Left lung (tissue), 10 donors: ENCODE data around the gene TMEM219. TPM values are rescaled to one million over a fixed set of nuclear protein-coding genes. Genes with fewer than 3 reads are reported as not detected.

Source experiments
- ATAC-seq: fragments of 200-7000 bp; cut with Tn5 transposase; one replicate; pipeline ENCODE4 v1.9.1; 2020; ENCODE audit warnings: moderate library complexity
- DNase-seq, 4 donors: peaks; one replicate each; pipeline ENCODE4 v3.0.0-alpha.2; 2013 to 2020
- H3K27ac ChIP-seq, 2 donors: fragments of 200-600 bp; sonication (generic) in 1 of 2; one replicate each; pipeline versions ENCODE4 v1.5.0 to v1.8.0; 2020 to 2021
- H3K27me3 ChIP-seq, 2 donors: fragments of 200-600 bp; sonication (generic) in 1 of 2; one replicate each; pipeline versions ENCODE4 v1.5.0 to v1.8.0; 2020 to 2021
- H3K36me3 ChIP-seq, 2 donors: fragments of 200-600 bp; sonication (generic) in 1 of 2; one replicate each; pipeline versions ENCODE4 v1.5.0 to v1.8.0; 2020 to 2021
- H3K4me1 ChIP-seq, 2 donors: fragments of 200-600 bp; one replicate each; pipeline ENCODE4 v1.8.0; 2021
- H3K4me3 ChIP-seq, 2 donors: fragments of 200-600 bp; sonication (generic) in 1 of 2; one replicate each; pipeline versions ENCODE4 v1.5.0 to v1.8.0; 2020 to 2021; ENCODE audit warnings: mild to moderate bottlenecking in 1 of 2
- H3K9me3 ChIP-seq, 2 donors: fragments of 200-600 bp; sonication (generic) in 1 of 2; one replicate each; pipeline versions ENCODE4 v1.5.0 to v1.8.0; 2020 to 2021
- CTCF ChIP-seq, 2 donors: fragments of 200-600 bp; sonication (generic) in 1 of 2; IDR thresholded peaks; one replicate each; pipeline versions ENCODE4 v1.5.0 to v1.8.0; 2021; ENCODE audit warnings: antibody characterized with exemption in 2 of 2
- intact Hi-C, 2 donors: fragments of 100-400 bp; cut with DNase I; formaldehyde crosslinking; loops; one replicate each; pipeline versions ENCODE4 v1.11.2 to v1.14.2; 2022
- polyA plus RNA-seq, 6 donors: library from polyadenylated mRNA; unstranded; fragments of 120-200 nt; gene quantifications; one replicate each; pipeline ENCODE4 v1.2.1, GENCODE V29; 2013; ENCODE audit not compliant: insufficient read length in 6 of 6
- total RNA-seq, 2 donors: library from RNA; stranded (reverse); fragmentation: NEBNext Ultra II Directional; extraction: Animal tissue kit (Norgen Biotek cat#: 25700); gene quantifications; one replicate each; pipeline ENCODE4 v1.2.1, GENCODE V29; 2021
- donor health status: DM: no; HTN: yes; CAD: no.
- donor health status: DM: no; HTN: no; CAD: no.

The TMEM219 gene
- total and polyA plus RNA-seq, 8 donors, result 103 to 154 (median 118) TPM

- Histone ChIP-seq H3K4me1 (peaks cover 7 to 27% of the 10 kb centered on the region in 2 donors), H3K27me3 (no peaks in the 10 kb centered on the region), H3K4me3 (no peak overlapping the region), H3K27ac (no peak overlapping the region), H3K9me3 (no peaks in the 10 kb centered on the region), H3K36me3 (peaks cover 3 to 59% of the 10 kb centered on the region in 2 donors)
- TF ChIP-seq CTCF (IDR thresholded peaks at IDR 0.05), result no peak
- no peak for ATAC-seq
- intact Hi-C loops, result loop anchor here (10.0 kb wide), 2 partner anchors 58 to 82 kb away; partner anchors contain the start of gene CDIPT (in 1 of the 2)
- no peak for DNase-seq
Observed at GRCh38 chr16:29922326-29922725, 39.6 kb upstream of the TMEM219 start.

GRCh38 chr16:29922986-29923501 lies 38.8 kb upstream of the TMEM219 start:
- DNase-seq (no peak), ATAC-seq (no peak)
- TF ChIP-seq CTCF (IDR thresholded peaks at IDR 0.05), result no peak
- Histone ChIP-seq H3K4me1 (peaks cover 7 to 28% of the 10 kb centered on the region in 2 donors), H3K9me3 (no peaks in the 10 kb centered on the region), H3K27ac (no peak overlapping the region), H3K27me3 (no peaks in the 10 kb centered on the region), H3K36me3 (peaks cover 3 to 53% of the 10 kb centered on the region in 2 donors), H3K4me3 (no peak overlapping the region)
- intact Hi-C loops, result loop anchor here (10.0 kb wide), 2 partner anchors 58 to 82 kb away; partner anchors contain the start of gene CDIPT (in 1 of the 2)

- intact Hi-C loops, result loop anchor here (10.0 kb wide), 2 partner anchors 60 to 80 kb away; partner anchors contain the start of gene CDIPT (in 1 of the 2)
- peak overlapping the region in 1 of 2 donors; percentile 88 for H3K27ac ChIP-seq
- ATAC-seq (peak; percentile 5), DNase-seq (no peak)
- H3K4me1 ChIP-seq, result peaks cover 7 to 28% of the 10 kb centered on the region in 2 donors
- H3K4me3 ChIP-seq, result peak overlapping the region; percentile 99
- no peaks in the 10 kb centered on the region for H3K9me3 ChIP-seq
- no peak for TF ChIP-seq CTCF (IDR thresholded peaks at IDR 0.05)
- H3K36me3 ChIP-seq, result peaks cover 0 to 31% of the 10 kb centered on the region in 2 donors
- H3K27me3 ChIP-seq, result no peaks in the 10 kb centered on the region
Observed at GRCh38 chr16:29925105-29925756, 36.6 kb upstream of the TMEM219 start.

- DNase-seq (peak; percentile 86 to 95 (median 91)), ATAC-seq (peak; percentile 98)
- Histone ChIP-seq H3K27me3 (no peaks in the 10 kb centered on the region), H3K4me3 (peak within 1 kb of the TSS; percentile 99), H3K9me3 (no peaks in the 10 kb centered on the region), H3K27ac (peak within 1 kb of the TSS; percentile 84 to 88), H3K36me3 (peaks cover 0 to 23% of the 10 kb centered on the region in 2 donors), H3K4me1 (peaks cover 7 to 28% of the 10 kb centered on the region in 2 donors)
- intact Hi-C loops, result loop anchor here (10.0 kb wide), 2 partner anchors 61 to 79 kb away; partner anchors contain the start of gene CDIPT (in 1 of the 2)
- TF ChIP-seq CTCF (IDR thresholded peaks at IDR 0.05), result no peak
Observed at GRCh38 chr16:29925781-29926710, 35.8 kb upstream of the TMEM219 start, which contains the start of gene KCTD13. Gene KCTD13 (minus strand): TSS chr16:29926226. CDS start chr16:29926033, 193 bp downstream.
